K562 (cell line): Measurements from ENCODE around the gene PEF1.

ENCODE experiments used
- CHD2 ChIP-seq: IDR thresholded peaks from 2 replicates; pipeline ENCODE4 v1.6.1; 2011; ENCODE audit warnings: low read depth, low read length
- FOS ChIP-seq: IDR thresholded peaks from 3 replicates; pipeline ENCODE4 v1.6.1; 2011; ENCODE audit not compliant: insufficient read length; ENCODE audit errors: extremely low read depth
- FOXJ3 ChIP-seq: sonication (generic); formaldehyde crosslinking; IDR thresholded peaks from 2 replicates; pipeline ENCODE4 v1.4.0; 2020; ENCODE audit warnings: mild to moderate bottlenecking, missing genetic modification reagents
- GABPA ChIP-seq: fragments of 200-800 bp; sonication (Bioruptor generic); conservative IDR thresholded peaks from 2 replicates; pipeline ENCODE4 v1.6.1; 2016; ENCODE audit warnings: low read depth, missing genetic modification characterization, missing compliant biosample characterization
- HCFC1 ChIP-seq: IDR thresholded peaks from 2 replicates; pipeline ENCODE4 v1.6.1; 2012; ENCODE audit warnings: low read depth, low read length, improper control_type of control experiment
- JUN ChIP-seq, 2 experiments: sonication (generic) in 1 of 2; formaldehyde crosslinking in 1 of 2; IDR thresholded peaks; 2 replicates each; pipeline versions ENCODE4 v1.6.1 to v1.8.0; 2012 to 2022; ENCODE audit warnings: borderline replicate concordance in 2 of 2, mild to moderate bottlenecking in 2 of 2, improper control_type of control experiment in 1 of 2, low read depth in 1 of 2, low read length in 1 of 2, missing genetic modification reagents in 1 of 2
- JUNB ChIP-seq: fragments of 450-650 bp; formaldehyde crosslinking; conservative IDR thresholded peaks from 2 replicates; pipeline ENCODE4 v1.4.0; 2020; ENCODE audit warnings: mild to moderate bottlenecking
- KAT2B ChIP-seq: IDR thresholded peaks from one replicate; pipeline ENCODE4 v1.6.1; 2012; ENCODE audit warnings: low read depth, mild to moderate bottlenecking, control low read depth, inconsistent platforms, low read length, moderate library complexity
- KDM1A ChIP-seq, 2 experiments: fragments of 450-650 bp; IDR thresholded peaks; 2 replicates each; pipeline ENCODE4 v1.6.1; 2016; ENCODE audit warnings: mild to moderate bottlenecking in 2 of 2
- NR2C2 ChIP-seq, 2 experiments: fragments of 200-800 bp in 1 of 2; sonication (Bioruptor generic) in 1 of 2; sonication (generic) in 1 of 2; formaldehyde crosslinking in 1 of 2; IDR thresholded peaks; 2 replicates each; pipeline versions ENCODE4 v1.6.1 to v1.8.0; 2016 to 2022; ENCODE audit warnings: mild to moderate bottlenecking in 1 of 2, missing compliant biosample characterization in 1 of 2, missing genetic modification characterization in 1 of 2, missing genetic modification reagents in 1 of 2
- NR2F6 ChIP-seq: fragments of 450-650 bp; formaldehyde crosslinking; IDR thresholded peaks from 2 replicates; pipeline ENCODE4 v1.4.0; 2020; ENCODE audit warnings: mild to moderate bottlenecking

DNA sequence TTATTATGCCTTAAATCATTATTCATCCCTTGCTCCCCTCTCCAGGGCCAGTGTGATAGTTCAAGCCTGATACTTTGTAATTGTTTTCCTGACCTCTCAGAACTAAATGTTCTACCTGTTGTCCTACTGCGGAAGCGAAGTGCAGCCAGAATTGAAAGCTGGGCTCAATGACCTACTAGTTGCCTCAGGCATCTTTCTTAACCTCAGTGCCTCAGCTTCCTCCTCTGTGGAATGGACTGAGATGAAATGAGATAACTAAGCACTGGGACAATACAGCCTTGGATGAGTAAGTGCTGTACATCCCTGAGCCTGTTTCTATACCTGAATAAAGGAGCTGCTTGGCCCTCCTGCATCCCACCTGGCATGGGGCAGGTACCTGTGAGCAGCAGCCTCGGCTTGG, 32.7 kb upstream of the PEF1 start:
- TF ChIP-seq JUN (IDR thresholded peaks at IDR 0.05; ENCODE audit: borderline replicate concordance, low read depth, low read length) (no peak), JUN (CRISPR knock-in tag; IDR thresholded peaks at IDR 0.05; ENCODE audit: borderline replicate concordance) (no peak), FOXJ3 (CRISPR knock-in tag) (no peak), KAT2B (no peak), NR2F6 (CRISPR knock-in tag) (no peak), NR2C2 (CRISPR knock-in tag; IDR thresholded peaks at IDR 0.05) (no peak), NR2C2 (tag; IDR thresholded peaks at IDR 0.05) (no peak), HCFC1 (no peak), GABPA (tag) (no peak), JUNB (CRISPR knock-in tag) (no peak), CHD2 (no peak), FOS (no peak), KDM1A (IDR thresholded peaks at IDR 0.05) (no peak)
